ENCODE data around the gene SNW1. TPM values are rescaled to one million over a fixed set of nuclear protein-coding genes. Genes with fewer than 3 reads are reported as not detected.
A peak's percentile ranks its signal among the peaks of the same experiment; 100 is the strongest.

The SNW1 gene
- total and polyA plus RNA-seq, 2 of the 13 experiments (the other 11 are each of a cell fraction or from before 2014, with no cell fraction given), result 23.2 to 65.8 TPM

- 0 out of 2 replicates have a peak, but pooled peaks have one; percentile 32 for TF ChIP-seq E2F5 (CRISPR knock-in tag; conservative IDR thresholded peaks at IDR 0.05)
- TF ChIP-seq DR1 (CRISPR knock-in tag; IDR thresholded peaks at IDR 0.05), result no peak; the same call in 1 of the 2 replicates
- 0 out of 2 replicates have a peak, but pooled peaks have one; percentile 75 for TF ChIP-seq CC2D1A (CRISPR knock-in tag; IDR thresholded peaks at IDR 0.05)
- no peak; the same call in 1 of the 2 replicates for TF ChIP-seq ZBED4 (CRISPR knock-in tag; IDR thresholded peaks at IDR 0.05; ENCODE audit: borderline replicate concordance)
- TF ChIP-seq MXD1 (CRISPR knock-in tag; IDR thresholded peaks at IDR 0.05), result peak; percentile 97
- TF ChIP-seq CSRNP1 (CRISPR knock-in tag; IDR thresholded peaks at IDR 0.05), result peak; percentile 68; the same call in 1 of the 2 replicates
- TF ChIP-seq SP2 (CRISPR knock-in tag; IDR thresholded peaks at IDR 0.05), result no peak
- no peak for TF ChIP-seq GTF3A (CRISPR knock-in tag; conservative IDR thresholded peaks at IDR 0.05)
- peak; percentile 62; the same call in 1 of the 2 replicates for TF ChIP-seq CBFB (CRISPR knock-in tag; IDR thresholded peaks at IDR 0.05)
- no peak for TF ChIP-seq RORA (CRISPR knock-in tag; IDR thresholded peaks at IDR 0.05)
- no peak for TF ChIP-seq ZNF510 (CRISPR knock-in tag; IDR thresholded peaks at IDR 0.05; ENCODE audit: low read depth)
- 0 out of 2 replicates have a peak, but pooled peaks have one; percentile 11 for TF ChIP-seq NR2F6 (IDR thresholded peaks at IDR 0.05)
- peak; percentile 57 for TF ChIP-seq NR2F6 (CRISPR knock-in tag; IDR thresholded peaks at IDR 0.05)
- TF ChIP-seq HINFP (CRISPR knock-in tag; IDR thresholded peaks at IDR 0.05; ENCODE audit: low read depth), result no peak; the same call in 1 of the 2 replicates
- no peak for TF ChIP-seq NCOA1 (CRISPR knock-in tag; IDR thresholded peaks at IDR 0.05)
- TF ChIP-seq ZHX1 (CRISPR knock-in tag; IDR thresholded peaks at IDR 0.05; ENCODE audit: low read depth), result no peak
- peak; percentile 91 for TF ChIP-seq RBM39 (IDR thresholded peaks at IDR 0.05; ENCODE audit: low read depth, low read length, poor library complexity, severe bottlenecking)
Observed at GRCh38 chr14:77799863-77800730, 39.1 kb upstream of the SNW1 start, which contains the start of gene ADCK1 (continued).
